Astrocyte (in vitro differentiated cells and primary cell): ENCODE measurements around the gene SCRN1.

Experiments used
- EZH2 ChIP-seq: IDR thresholded peaks from 2 replicates; pipeline ENCODE4 v1.6.1; 2012; ENCODE audit warnings: mild to moderate bottlenecking, low read length, inconsistent platforms; ENCODE audit not compliant: insufficient read depth
- TF ChIP-seq, protein P1 (sequence below): IDR thresholded peaks from 2 replicates; pipeline ENCODE4 v1.5.1; 2011; ENCODE audit warnings: low read depth, mild to moderate bottlenecking, inconsistent platforms, low read length, moderate library complexity; ENCODE audit not compliant: insufficient read depth

DNA sequence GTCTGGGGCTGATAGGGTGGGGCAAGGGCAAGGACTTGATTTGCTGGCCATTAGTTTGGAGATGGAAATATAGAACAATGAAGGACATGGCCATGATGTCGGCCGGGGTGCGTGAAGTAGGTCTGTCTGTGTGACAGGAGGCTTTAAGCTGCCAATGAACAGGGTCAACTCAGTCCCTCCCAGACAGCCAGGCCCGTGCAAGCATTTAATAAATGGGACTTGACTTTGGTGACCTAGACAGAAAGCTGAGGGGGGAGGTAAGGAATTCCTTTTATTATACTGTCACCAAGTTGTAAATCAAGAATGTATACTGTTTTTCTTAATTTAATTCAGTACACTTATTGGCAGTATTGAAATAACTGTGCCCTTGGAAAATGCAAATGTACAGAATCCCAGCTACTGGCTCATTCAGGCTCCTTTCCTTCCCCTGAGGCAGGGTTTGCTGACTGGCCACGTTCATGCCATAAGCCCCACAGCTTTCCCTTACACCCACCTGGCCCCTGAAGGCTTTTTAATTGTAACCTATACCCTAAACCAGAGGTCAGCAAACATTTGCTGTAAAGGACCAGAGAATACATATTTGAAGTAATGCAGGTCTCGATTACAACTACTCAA lies 96.1 kb downstream of the SCRN1 start:
- TF ChIP-seq, protein P1, sequence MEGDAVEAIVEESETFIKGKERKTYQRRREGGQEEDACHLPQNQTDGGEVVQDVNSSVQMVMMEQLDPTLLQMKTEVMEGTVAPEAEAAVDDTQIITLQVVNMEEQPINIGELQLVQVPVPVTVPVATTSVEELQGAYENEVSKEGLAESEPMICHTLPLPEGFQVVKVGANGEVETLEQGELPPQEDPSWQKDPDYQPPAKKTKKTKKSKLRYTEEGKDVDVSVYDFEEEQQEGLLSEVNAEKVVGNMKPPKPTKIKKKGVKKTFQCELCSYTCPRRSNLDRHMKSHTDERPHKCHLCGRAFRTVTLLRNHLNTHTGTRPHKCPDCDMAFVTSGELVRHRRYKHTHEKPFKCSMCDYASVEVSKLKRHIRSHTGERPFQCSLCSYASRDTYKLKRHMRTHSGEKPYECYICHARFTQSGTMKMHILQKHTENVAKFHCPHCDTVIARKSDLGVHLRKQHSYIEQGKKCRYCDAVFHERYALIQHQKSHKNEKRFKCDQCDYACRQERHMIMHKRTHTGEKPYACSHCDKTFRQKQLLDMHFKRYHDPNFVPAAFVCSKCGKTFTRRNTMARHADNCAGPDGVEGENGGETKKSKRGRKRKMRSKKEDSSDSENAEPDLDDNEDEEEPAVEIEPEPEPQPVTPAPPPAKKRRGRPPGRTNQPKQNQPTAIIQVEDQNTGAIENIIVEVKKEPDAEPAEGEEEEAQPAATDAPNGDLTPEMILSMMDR = no peak
- TF ChIP-seq EZH2 = no peak
